Suprapubic skin (tissue), 4 donors: Measurements from ENCODE around the gene TEAD1. TPM values are rescaled to one million over a fixed set of nuclear protein-coding genes. Genes with fewer than 3 reads are reported as not detected.

Experiments used
- DNase-seq, 2 donors: peaks; one replicate each; pipeline ENCODE4 v3.0.0-alpha.2; 2019; ENCODE audit warnings: low spot score in 2 of 2
- H3K27ac ChIP-seq: fragments of 200-600 bp; sonication (generic); one replicate; pipeline ENCODE4 v1.5.1; 2019
- H3K27me3 ChIP-seq: fragments of 200-600 bp; sonication (generic); one replicate; pipeline ENCODE4 v1.5.1; 2019
- H3K36me3 ChIP-seq: fragments of 200-600 bp; sonication (generic); one replicate; pipeline ENCODE4 v1.5.1; 2019
- H3K4me1 ChIP-seq: fragments of 200-600 bp; sonication (generic); one replicate; pipeline ENCODE4 v1.5.1; 2019
- H3K4me3 ChIP-seq: fragments of 200-600 bp; sonication (generic); one replicate; pipeline ENCODE4 v1.5.1; 2019; ENCODE audit warnings: mild to moderate bottlenecking
- H3K9me3 ChIP-seq: fragments of 200-600 bp; sonication (generic); one replicate; pipeline ENCODE4 v1.5.1; 2019
- EP300 ChIP-seq: sonication (generic); formaldehyde crosslinking; IDR thresholded peaks from one replicate; pipeline ENCODE4 v1.6.1; 2017; ENCODE audit warnings: antibody characterized with exemption
- POLR2A ChIP-seq, 2 donors: fragments of 450-650 bp; IDR thresholded peaks; one replicate each; pipeline ENCODE4 v1.6.1; 2017; ENCODE audit warnings: antibody characterized with exemption in 2 of 2, mild to moderate bottlenecking in 2 of 2, moderate library complexity in 2 of 2
- POLR2AphosphoS5 ChIP-seq, 3 donors: sonication (generic); formaldehyde crosslinking; IDR thresholded peaks; one replicate each; pipeline ENCODE4 v1.6.1; 2017; ENCODE audit warnings: antibody characterized with exemption in 3 of 3
- WGBS: methylation state at CpG from one replicate; pipeline ENCODE4 v1.1.5; 2018; 5-methylcytosine and 5-hydroxymethylcytosine counted together
- total RNA-seq, 4 donors: library from RNA; depleted of rRNA; stranded (reverse); fragments of >200 nt; gene quantifications; one replicate each; pipeline ENCODE4 v1.1.0, GENCODE V29; 2016
- TF ChIP-seq, protein P1 (sequence below), 2 donors: fragments of 200-600 bp in 1 of 2; fragments of 450-650 bp in 1 of 2; sonication (generic) in 1 of 2; IDR thresholded peaks; one replicate each; pipeline ENCODE4 v1.5.1; 2016 to 2019; ENCODE audit warnings: antibody characterized with exemption in 2 of 2, mild to moderate bottlenecking in 1 of 2, moderate library complexity in 1 of 2

The TEAD1 gene
- total RNA-seq, 4 donors from 2014 or later = 60.3 to 84.8 (median 72.4) TPM

DNA sequence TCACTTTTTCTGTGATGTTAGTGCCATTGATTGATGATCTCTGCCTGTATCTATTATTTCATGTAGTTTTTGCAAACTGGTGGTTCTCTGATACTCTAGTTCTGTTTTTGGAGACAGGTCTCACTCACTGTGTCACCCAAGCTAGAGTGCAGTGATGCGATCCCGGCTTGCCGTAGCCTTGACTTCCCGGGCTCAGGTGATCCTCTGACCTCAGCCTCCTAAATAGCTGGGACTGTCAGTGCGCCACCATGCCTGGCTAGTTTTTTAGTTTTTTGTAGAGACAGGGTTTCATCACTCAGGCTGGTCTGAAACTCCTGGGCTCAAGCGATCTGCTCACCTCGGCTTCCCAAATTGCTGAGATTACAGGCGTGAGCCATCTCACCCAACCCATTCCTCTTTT, 16.4 kb downstream of the TEAD1 start:
- H3K4me1 ChIP-seq = peaks cover 60% of the 10 kb centered on the region
- no peak overlapping the region for H3K4me3 ChIP-seq
- 96% methylated on average over 8 of the region's 8 CpGs for WGBS
- no peaks in the 10 kb centered on the region for H3K36me3 ChIP-seq
- no peaks in the 10 kb centered on the region for H3K9me3 ChIP-seq
- no peak overlapping the region for H3K27ac ChIP-seq
- no peak for TF ChIP-seq POLR2A (IDR thresholded peaks at IDR 0.05)
- no peak for TF ChIP-seq POLR2AphosphoS5 (IDR thresholded peaks at IDR 0.05)
- no peak for TF ChIP-seq EP300
- TF ChIP-seq, protein P1, sequence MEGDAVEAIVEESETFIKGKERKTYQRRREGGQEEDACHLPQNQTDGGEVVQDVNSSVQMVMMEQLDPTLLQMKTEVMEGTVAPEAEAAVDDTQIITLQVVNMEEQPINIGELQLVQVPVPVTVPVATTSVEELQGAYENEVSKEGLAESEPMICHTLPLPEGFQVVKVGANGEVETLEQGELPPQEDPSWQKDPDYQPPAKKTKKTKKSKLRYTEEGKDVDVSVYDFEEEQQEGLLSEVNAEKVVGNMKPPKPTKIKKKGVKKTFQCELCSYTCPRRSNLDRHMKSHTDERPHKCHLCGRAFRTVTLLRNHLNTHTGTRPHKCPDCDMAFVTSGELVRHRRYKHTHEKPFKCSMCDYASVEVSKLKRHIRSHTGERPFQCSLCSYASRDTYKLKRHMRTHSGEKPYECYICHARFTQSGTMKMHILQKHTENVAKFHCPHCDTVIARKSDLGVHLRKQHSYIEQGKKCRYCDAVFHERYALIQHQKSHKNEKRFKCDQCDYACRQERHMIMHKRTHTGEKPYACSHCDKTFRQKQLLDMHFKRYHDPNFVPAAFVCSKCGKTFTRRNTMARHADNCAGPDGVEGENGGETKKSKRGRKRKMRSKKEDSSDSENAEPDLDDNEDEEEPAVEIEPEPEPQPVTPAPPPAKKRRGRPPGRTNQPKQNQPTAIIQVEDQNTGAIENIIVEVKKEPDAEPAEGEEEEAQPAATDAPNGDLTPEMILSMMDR (IDR thresholded peaks at IDR 0.05) = no peak
- DNase-seq = no peak
- no peaks in the 10 kb centered on the region for H3K27me3 ChIP-seq

DNA sequence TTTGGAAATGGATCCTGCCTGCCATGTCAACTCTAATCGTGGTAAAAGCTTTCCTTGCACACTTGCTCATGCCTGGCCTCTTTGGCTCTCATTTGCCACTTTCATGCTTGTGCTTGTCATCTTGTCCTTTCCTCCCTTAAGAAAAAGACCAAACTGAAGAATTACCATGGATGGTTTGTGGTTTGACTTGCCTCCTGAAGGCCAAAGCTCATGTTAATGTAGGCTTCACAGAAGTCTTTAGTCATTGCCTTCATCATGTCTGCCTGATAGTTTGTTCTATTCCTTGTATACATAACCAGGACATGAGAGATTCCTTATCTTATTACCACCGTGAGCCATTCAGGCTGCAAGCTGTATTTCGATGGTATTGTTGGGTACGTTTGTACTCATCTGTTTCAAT, 17.3 kb downstream of the TEAD1 start:
- no peak for TF ChIP-seq POLR2A (IDR thresholded peaks at IDR 0.05)
- no peak for TF ChIP-seq EP300
- TF ChIP-seq POLR2AphosphoS5 (IDR thresholded peaks at IDR 0.05) = no peak
- TF ChIP-seq, protein P1 (IDR thresholded peaks at IDR 0.05) = no peak
- peaks cover 64% of the 10 kb centered on the region for H3K4me1 ChIP-seq
- DNase-seq = no peak
- H3K9me3 ChIP-seq = no peaks in the 10 kb centered on the region
- no peak overlapping the region for H3K4me3 ChIP-seq
- H3K36me3 ChIP-seq = no peaks in the 10 kb centered on the region
- no peak overlapping the region for H3K27ac ChIP-seq
- WGBS = 78% methylated on average over 4 of the region's 4 CpGs
- no peaks in the 10 kb centered on the region for H3K27me3 ChIP-seq

- peaks cover 68% of the 10 kb centered on the region for H3K4me1 ChIP-seq
- no peak for TF ChIP-seq POLR2AphosphoS5 (IDR thresholded peaks at IDR 0.05)
- TF ChIP-seq EP300 = no peak
- TF ChIP-seq POLR2A (IDR thresholded peaks at IDR 0.05) = no peak
- TF ChIP-seq, protein P1 (IDR thresholded peaks at IDR 0.05) = no peak
- no peaks in the 10 kb centered on the region for H3K9me3 ChIP-seq
- no peaks in the 10 kb centered on the region for H3K27me3 ChIP-seq
- H3K27ac ChIP-seq = peak overlapping the region; percentile 88
- peak overlapping the region; percentile 27 for H3K4me3 ChIP-seq
- WGBS = 49% methylated on average over 14 of the region's 14 CpGs
- no peaks in the 10 kb centered on the region for H3K36me3 ChIP-seq
- DNase-seq = peak; percentile 86 to 87
Observed at GRCh38 chr11:12692229-12693075, 18.2 kb downstream of the TEAD1 start.

DNA sequence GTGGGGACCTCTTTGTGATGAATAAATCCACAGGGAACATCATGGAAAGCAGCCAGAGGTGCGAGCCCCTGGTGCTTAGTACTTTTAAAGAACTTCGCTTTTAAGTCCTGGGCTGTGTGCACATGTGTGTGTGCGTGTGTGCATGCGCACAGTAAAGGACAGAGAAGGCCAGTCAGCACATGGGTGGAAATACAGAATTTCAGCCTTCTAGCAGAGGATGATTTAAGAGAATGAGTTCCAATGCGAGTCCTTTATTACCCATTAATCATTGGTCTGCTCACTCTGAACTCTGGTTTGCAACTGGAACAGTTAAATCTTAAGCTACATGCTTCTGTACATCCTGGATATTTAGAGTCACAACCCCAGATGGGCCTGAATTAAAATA, 18.9 kb downstream of the TEAD1 start:
- DNase-seq = no peak
- H3K27me3 ChIP-seq = no peaks in the 10 kb centered on the region
- TF ChIP-seq POLR2A (IDR thresholded peaks at IDR 0.05) (no peak), EP300 (no peak), POLR2AphosphoS5 (IDR thresholded peaks at IDR 0.05) (no peak)
- TF ChIP-seq, protein P1 (IDR thresholded peaks at IDR 0.05) = no peak
- H3K4me3 ChIP-seq = peak overlapping the region; percentile 27
- no peaks in the 10 kb centered on the region for H3K9me3 ChIP-seq
- H3K4me1 ChIP-seq = peaks cover 63% of the 10 kb centered on the region
- peak overlapping the region; percentile 88 for H3K27ac ChIP-seq
- H3K36me3 ChIP-seq = no peaks in the 10 kb centered on the region
- 60% methylated on average over 5 of the region's 5 CpGs for WGBS

DNA sequence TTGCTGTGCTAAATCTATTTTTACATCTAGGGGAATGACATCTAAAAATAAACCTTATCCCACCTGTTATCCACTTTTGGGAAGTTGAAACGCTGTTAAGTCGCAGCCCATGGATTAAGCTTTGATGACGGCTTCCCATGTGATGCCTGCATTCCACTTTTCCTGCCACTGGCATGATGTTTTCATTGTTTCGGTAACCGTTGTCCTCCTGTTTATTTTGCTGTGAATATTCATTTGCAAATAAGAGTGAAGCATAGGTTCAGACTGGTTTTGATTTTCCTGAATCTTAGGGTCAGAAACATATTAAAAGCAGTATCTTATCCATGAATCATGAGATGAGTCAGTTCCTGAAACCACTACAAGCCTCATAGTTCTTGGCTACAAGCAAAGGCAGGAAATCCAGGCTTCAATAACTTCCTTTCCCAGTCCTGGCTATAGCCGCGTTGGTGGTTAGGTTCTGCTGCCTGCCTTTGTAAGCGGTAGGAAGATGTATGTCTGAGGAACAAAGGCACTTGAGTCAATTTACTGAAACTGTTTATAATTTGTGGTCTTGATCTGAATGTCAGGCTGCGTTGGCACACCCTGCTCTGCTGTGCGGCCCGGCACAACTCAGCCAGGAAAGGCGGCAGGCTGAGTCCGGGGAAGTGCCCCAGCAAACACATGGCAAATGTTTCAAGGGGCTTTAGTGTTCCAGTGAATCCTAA, 19.4 kb downstream of the TEAD1 start:
- no peak for DNase-seq
- H3K4me1 ChIP-seq = peaks cover 63% of the 10 kb centered on the region

More for the DNA sequence above, 19.4 kb downstream of the TEAD1 start:
- Histone ChIP-seq H3K36me3 (no peaks in the 10 kb centered on the region), H3K9me3 (no peaks in the 10 kb centered on the region), H3K4me3 (peak overlapping the region; percentile 27), H3K27ac (peak overlapping the region; percentile 88), H3K27me3 (no peaks in the 10 kb centered on the region)
- WGBS = 3% methylated on average over 13 of the region's 13 CpGs
- TF ChIP-seq, protein P1 (IDR thresholded peaks at IDR 0.05) = no peak
- peak in 2 of 3 donors; percentile 41 to 74 for TF ChIP-seq POLR2AphosphoS5 (IDR thresholded peaks at IDR 0.05)
- TF ChIP-seq EP300 = no peak
